ENCODE results near the gene KIF2A. TPM values are rescaled to one million over a fixed set of nuclear protein-coding genes. Genes with fewer than 3 reads are reported as not detected.

KIF2A gene
- total and polyA plus RNA-seq, 2 of the 13 experiments (the other 11 are each of a cell fraction or from before 2014, with no cell fraction given) = 8.5 to 19.2 TPM

DNA sequence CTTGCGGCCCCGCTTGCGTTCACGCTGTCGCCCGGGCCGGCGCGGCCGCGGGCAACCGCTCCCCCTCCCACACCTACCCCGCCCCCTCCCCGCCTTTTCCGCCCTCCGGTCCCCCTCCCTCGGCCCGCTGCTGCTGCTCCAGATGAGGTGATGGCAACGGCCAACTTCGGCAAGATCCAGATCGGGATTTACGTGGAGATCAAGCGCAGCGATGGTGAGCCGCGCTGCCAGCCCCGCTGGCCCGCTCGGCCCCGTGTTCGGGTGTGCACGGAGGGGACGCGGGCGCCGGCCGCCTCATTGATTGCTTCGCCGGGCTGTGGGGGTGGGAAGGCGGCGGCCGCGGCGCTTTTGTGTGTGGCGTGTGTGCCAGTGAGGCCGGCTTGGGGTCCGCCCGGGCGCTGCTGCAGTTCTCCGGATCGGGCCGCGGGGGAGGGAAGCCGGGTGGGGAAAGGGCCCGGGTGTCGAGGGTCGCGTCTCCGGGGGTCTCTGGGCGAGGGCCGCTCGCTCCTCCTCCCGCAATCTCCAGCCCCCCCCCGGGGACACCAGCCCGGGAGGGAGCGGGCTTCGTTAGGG lies 403 bp downstream of the KIF2A start (continued):
- TF ChIP-seq GATA4 (IDR thresholded peaks at IDR 0.05; ENCODE audit: borderline replicate concordance, low read depth) (no peak), ZC3H13 (CRISPR knock-in tag; IDR thresholded peaks at IDR 0.05) (no peak), WIZ (CRISPR knock-in tag; IDR thresholded peaks at IDR 0.05) (no peak), ZNF12 (CRISPR knock-in tag; IDR thresholded peaks at IDR 0.05) (no peak), ELF3 (CRISPR knock-in tag; IDR thresholded peaks at IDR 0.05) (no peak), ZNF24 (IDR thresholded peaks at IDR 0.05) (no peak), FOXA3 (CRISPR knock-in tag; IDR thresholded peaks at IDR 0.05) (no peak), POGZ (CRISPR knock-in tag; IDR thresholded peaks at IDR 0.05) (no peak), NR3C1 (CRISPR knock-in tag; IDR thresholded peaks at IDR 0.05) (no peak), SMAD1 (CRISPR knock-in tag; IDR thresholded peaks at IDR 0.05; ENCODE audit: borderline replicate concordance, low read depth) (0 out of 2 replicates have a peak, but pooled peaks have one; percentile 2), ZNF496 (CRISPR knock-in tag; IDR thresholded peaks at IDR 0.05; ENCODE audit: insufficient replicate concordance) (no peak), CBX2 (IDR thresholded peaks at IDR 0.05; ENCODE audit: low read depth, low read length) (no peak), CBX2 (CRISPR knock-in tag; IDR thresholded peaks at IDR 0.05; ENCODE audit: low read depth) (no peak), BRD4 (CRISPR knock-in tag; IDR thresholded peaks at IDR 0.05) (no peak), NONO (IDR thresholded peaks at IDR 0.05) (no peak), NONO (CRISPR knock-in tag; conservative IDR thresholded peaks at IDR 0.05) (no peak), CBFB (CRISPR knock-in tag; IDR thresholded peaks at IDR 0.05) (no peak), TARDBP (CRISPR knock-in tag; IDR thresholded peaks at IDR 0.05) (no peak), REPIN1 (CRISPR knock-in tag; IDR thresholded peaks at IDR 0.05; ENCODE audit: borderline replicate concordance, low read depth) (no peak), TP53 (CRISPR knock-in tag; conservative IDR thresholded peaks at IDR 0.05) (no peak), HNF4G (IDR thresholded peaks at IDR 0.05; ENCODE audit: borderline replicate concordance, low read depth, low read length) (no peak), HNF4G (CRISPR knock-in tag; IDR thresholded peaks at IDR 0.05; ENCODE audit: borderline replicate concordance, low read depth) (no peak), ZFP41 (CRISPR knock-in tag; IDR thresholded peaks at IDR 0.05; ENCODE audit: borderline replicate concordance) (no peak), ATF1 (CRISPR knock-in tag; IDR thresholded peaks at IDR 0.05) (no peak), IRX3 (CRISPR knock-in tag; IDR thresholded peaks at IDR 0.05; ENCODE audit: borderline replicate concordance, low read depth) (no peak), SNAI1 (CRISPR knock-in tag; IDR thresholded peaks at IDR 0.05; ENCODE audit: borderline replicate concordance) (no peak)
- TF ChIP-seq, protein P1, sequence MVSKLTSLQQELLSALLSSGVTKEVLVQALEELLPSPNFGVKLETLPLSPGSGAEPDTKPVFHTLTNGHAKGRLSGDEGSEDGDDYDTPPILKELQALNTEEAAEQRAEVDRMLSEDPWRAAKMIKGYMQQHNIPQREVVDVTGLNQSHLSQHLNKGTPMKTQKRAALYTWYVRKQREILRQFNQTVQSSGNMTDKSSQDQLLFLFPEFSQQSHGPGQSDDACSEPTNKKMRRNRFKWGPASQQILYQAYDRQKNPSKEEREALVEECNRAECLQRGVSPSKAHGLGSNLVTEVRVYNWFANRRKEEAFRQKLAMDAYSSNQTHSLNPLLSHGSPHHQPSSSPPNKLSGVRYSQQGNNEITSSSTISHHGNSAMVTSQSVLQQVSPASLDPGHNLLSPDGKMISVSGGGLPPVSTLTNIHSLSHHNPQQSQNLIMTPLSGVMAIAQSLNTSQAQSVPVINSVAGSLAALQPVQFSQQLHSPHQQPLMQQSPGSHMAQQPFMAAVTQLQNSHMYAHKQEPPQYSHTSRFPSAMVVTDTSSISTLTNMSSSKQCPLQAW (CRISPR knock-in tag; IDR thresholded peaks at IDR 0.05) = no peak
- TF ChIP-seq, protein P2, sequence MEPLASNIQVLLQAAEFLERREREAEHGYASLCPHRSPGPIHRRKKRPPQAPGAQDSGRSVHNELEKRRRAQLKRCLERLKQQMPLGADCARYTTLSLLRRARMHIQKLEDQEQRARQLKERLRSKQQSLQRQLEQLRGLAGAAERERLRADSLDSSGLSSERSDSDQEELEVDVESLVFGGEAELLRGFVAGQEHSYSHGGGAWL (CRISPR knock-in tag; IDR thresholded peaks at IDR 0.05) = no peak
- TF ChIP-seq, protein P3, sequence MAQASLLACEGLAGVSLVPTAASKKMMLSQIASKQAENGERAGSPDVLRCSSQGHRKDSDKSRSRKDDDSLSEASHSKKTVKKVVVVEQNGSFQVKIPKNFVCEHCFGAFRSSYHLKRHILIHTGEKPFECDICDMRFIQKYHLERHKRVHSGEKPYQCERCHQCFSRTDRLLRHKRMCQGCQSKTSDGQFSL (CRISPR knock-in tag; IDR thresholded peaks at IDR 0.05) = 0 out of 2 replicates have a peak, but pooled peaks have one; percentile 20
- TF ChIP-seq, protein P4, sequence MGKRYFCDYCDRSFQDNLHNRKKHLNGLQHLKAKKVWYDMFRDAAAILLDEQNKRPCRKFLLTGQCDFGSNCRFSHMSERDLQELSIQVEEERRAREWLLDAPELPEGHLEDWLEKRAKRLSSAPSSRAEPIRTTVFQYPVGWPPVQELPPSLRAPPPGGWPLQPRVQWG (CRISPR knock-in tag; IDR thresholded peaks at IDR 0.05; ENCODE audit: borderline replicate concordance, low read depth) = no peak
